ENCODE data around the gene KIRREL2. TPM values are rescaled to one million over a fixed set of nuclear protein-coding genes. Genes with fewer than 3 reads are reported as not detected.

The KIRREL2 gene
- total RNA-seq, 2 experiments from 2014 or later, result 1.4 to 2.2 TPM

DNA sequence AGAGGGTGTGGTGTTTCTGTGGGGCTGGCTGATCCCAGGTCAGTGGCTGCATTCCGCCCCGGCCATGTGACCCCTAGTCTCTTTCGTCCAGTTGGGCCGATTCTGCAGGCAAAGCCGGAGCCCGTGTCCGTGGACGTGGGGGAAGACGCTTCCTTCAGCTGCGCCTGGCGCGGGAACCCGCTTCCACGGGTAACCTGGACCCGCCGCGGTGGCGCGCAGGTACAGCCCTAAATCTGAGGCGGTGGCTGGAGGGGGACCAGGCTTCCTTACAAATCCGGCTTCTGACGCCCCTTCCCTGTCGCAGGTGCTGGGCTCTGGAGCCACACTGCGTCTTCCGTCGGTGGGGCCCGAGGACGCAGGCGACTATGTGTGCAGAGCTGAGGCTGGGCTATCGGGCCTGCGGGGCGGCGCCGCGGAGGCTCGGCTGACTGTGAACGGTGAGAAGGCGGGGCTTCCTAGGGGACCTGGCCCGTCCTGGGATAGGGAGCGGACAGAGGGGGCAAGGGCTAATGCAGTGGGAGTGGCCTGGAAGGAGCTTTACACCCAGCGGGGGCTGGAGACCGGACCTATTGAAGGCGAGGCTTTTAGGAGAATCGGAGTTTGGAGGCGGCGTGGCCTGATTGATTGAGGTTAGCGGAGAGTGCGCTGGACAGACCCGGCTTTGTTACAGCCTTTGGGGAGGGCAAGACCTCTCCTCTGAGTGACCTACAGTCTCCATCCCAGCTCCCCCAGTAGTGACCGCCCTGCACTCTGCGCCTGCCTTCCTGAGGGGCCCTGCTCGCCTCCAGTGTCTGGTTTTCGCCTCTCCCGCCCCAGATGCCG lies 4.3 kb downstream of the KIRREL2 start:
- no peaks in the 10 kb centered on the region for H3K79me2 ChIP-seq (ENCODE audit: insufficient read depth, low read depth, low read length)
- no TSS peak for BruUV-seq (replicated peaks)
- no peaks in the 10 kb centered on the region for H3K9me3 ChIP-seq (ENCODE audit: low read length)
- DNase-seq (ENCODE audit: low spot score), result no peak
- CTCF ChIA-PET (ENCODE audit: unreplicated experiment), result no interaction called here
- no peak overlapping the region for H3K4me3 ChIP-seq (ENCODE audit: low read depth, low read length, poor library complexity, severe bottlenecking)
- no peaks in the 10 kb centered on the region for H4K20me1 ChIP-seq (ENCODE audit: insufficient read depth, low read length)
- no peak overlapping the region for H3K4me2 ChIP-seq (ENCODE audit: low read length)
- no peaks in the 10 kb centered on the region for H3K36me3 ChIP-seq (ENCODE audit: insufficient read depth, low read length)
- TF ChIP-seq CTCF (conservative IDR thresholded peaks at IDR 0.05; ENCODE audit: low read length) (no peak), EZH2phosphoT487 (IDR thresholded peaks at IDR 0.05; ENCODE audit: borderline replicate concordance, low read depth, low read length) (no peak)
- H3K9me2 ChIP-seq (ENCODE audit: insufficient read depth, low read length), result no peaks in the 10 kb centered on the region
- no peak overlapping the region for H2AFZ ChIP-seq (ENCODE audit: low read length)
- H3K27ac ChIP-seq (ENCODE audit: low read depth, low read length, poor library complexity, severe bottlenecking), result no peak overlapping the region
- intact Hi-C loops (cut with micrococcal nuclease; ENCODE audit: unreplicated experiment), result no loop called here
- H3K4me1 ChIP-seq (ENCODE audit: insufficient read depth, low read length, poor library complexity, severe bottlenecking), result peaks cover 16% of the 10 kb centered on the region
- POLR2A ChIA-PET, result no interaction called here

GRCh38 chr19:35861640-35862160 lies 5.0 kb downstream of the KIRREL2 start:
- ChIA-PET CTCF (ENCODE audit: unreplicated experiment) (no interaction called here), POLR2A (no interaction called here)
- intact Hi-C loops (cut with micrococcal nuclease; ENCODE audit: unreplicated experiment), result no loop called here
- H3K4me1 ChIP-seq (ENCODE audit: insufficient read depth, low read length, poor library complexity, severe bottlenecking), result peaks cover 9% of the 10 kb centered on the region
- no peak overlapping the region for H2AFZ ChIP-seq (ENCODE audit: low read length)
- no peaks in the 10 kb centered on the region for H3K9me2 ChIP-seq (ENCODE audit: insufficient read depth, low read length)
- BruUV-seq (replicated peaks), result no TSS peak
- no peaks in the 10 kb centered on the region for H3K79me2 ChIP-seq (ENCODE audit: insufficient read depth, low read depth, low read length)
- no peak overlapping the region for H3K4me2 ChIP-seq (ENCODE audit: low read length)
- no peak for DNase-seq (ENCODE audit: low spot score)
- H3K36me3 ChIP-seq (ENCODE audit: insufficient read depth, low read length), result no peaks in the 10 kb centered on the region
- no peak overlapping the region for H3K27ac ChIP-seq (ENCODE audit: low read depth, low read length, poor library complexity, severe bottlenecking)
- no peak overlapping the region for H3K4me3 ChIP-seq (ENCODE audit: low read depth, low read length, poor library complexity, severe bottlenecking)
- H4K20me1 ChIP-seq (ENCODE audit: insufficient read depth, low read length), result no peaks in the 10 kb centered on the region
- TF ChIP-seq EZH2phosphoT487 (IDR thresholded peaks at IDR 0.05; ENCODE audit: borderline replicate concordance, low read depth, low read length) (no peak), CTCF (conservative IDR thresholded peaks at IDR 0.05; ENCODE audit: low read length) (no peak)
- H3K9me3 ChIP-seq (ENCODE audit: low read length), result no peaks in the 10 kb centered on the region

GRCh38 chr19:35862528-35862927 lies 5.8 kb downstream of the KIRREL2 start:
- no peak overlapping the region for H2AFZ ChIP-seq (ENCODE audit: low read length)
- H3K36me3 ChIP-seq (ENCODE audit: insufficient read depth, low read length), result no peaks in the 10 kb centered on the region
- TF ChIP-seq EZH2phosphoT487 (IDR thresholded peaks at IDR 0.05; ENCODE audit: borderline replicate concordance, low read depth, low read length) (no peak), CTCF (conservative IDR thresholded peaks at IDR 0.05; ENCODE audit: low read length) (no peak)
- H3K9me2 ChIP-seq (ENCODE audit: insufficient read depth, low read length), result no peaks in the 10 kb centered on the region
- intact Hi-C loops (cut with micrococcal nuclease; ENCODE audit: unreplicated experiment), result no loop called here
- no peak overlapping the region for H3K27ac ChIP-seq (ENCODE audit: low read depth, low read length, poor library complexity, severe bottlenecking)
- no peak overlapping the region for H3K4me2 ChIP-seq (ENCODE audit: low read length)
- no TSS peak for BruUV-seq (replicated peaks)
- H3K4me3 ChIP-seq (ENCODE audit: low read depth, low read length, poor library complexity, severe bottlenecking), result no peak overlapping the region
- CTCF ChIA-PET (ENCODE audit: unreplicated experiment), result no interaction called here
- H3K9me3 ChIP-seq (ENCODE audit: low read length), result no peaks in the 10 kb centered on the region
- peaks cover under 1% of the 10 kb centered on the region for H3K4me1 ChIP-seq (ENCODE audit: insufficient read depth, low read length, poor library complexity, severe bottlenecking)
- no peaks in the 10 kb centered on the region for H3K79me2 ChIP-seq (ENCODE audit: insufficient read depth, low read depth, low read length)
- POLR2A ChIA-PET, result interaction anchor here (0.7 kb wide), 1 partner anchor 175 kb away, joined by 5 read pairs; no protein-coding TSS in a partner anchor
- H4K20me1 ChIP-seq (ENCODE audit: insufficient read depth, low read length), result no peaks in the 10 kb centered on the region
- no peak for DNase-seq (ENCODE audit: low spot score)

Measured in OCI-LY7 (cell line).